Thyroid gland (tissue), 4 donors: Measurements from ENCODE around the gene NUDT4. TPM values are rescaled to one million over a fixed set of nuclear protein-coding genes. Genes with fewer than 3 reads are reported as not detected.

ENCODE experiments used
- DNase-seq, 2 donors: peaks; one replicate each; pipeline ENCODE4 v3.0.0-alpha.2; 2019
- H3K27ac ChIP-seq, 3 donors: fragments of 200-600 bp; sonication (generic); 1 replicate in 2 of 3; 2 replicates in 1 of 3; pipeline ENCODE4 v1.5.1; 2016 to 2019; ENCODE audit warnings: mild to moderate bottlenecking in 1 of 3, moderate library complexity in 1 of 3
- H3K27me3 ChIP-seq: fragments of 200-600 bp; sonication (generic); one replicate; pipeline ENCODE4 v1.5.1; 2019
- H3K36me3 ChIP-seq, 2 donors: fragments of 200-600 bp; sonication (generic); one replicate each; pipeline ENCODE4 v1.5.1; 2016 to 2019
- H3K4me1 ChIP-seq, 2 donors: fragments of 200-600 bp; sonication (generic); one replicate each; pipeline ENCODE4 v1.5.1; 2017 to 2019
- H3K4me3 ChIP-seq, 3 donors: fragments of 200-600 bp; sonication (generic); replicated peaks in 1 of 3; 1 replicate in 2 of 3; 2 replicates in 1 of 3; pipeline ENCODE4 v1.5.1; 2016; ENCODE audit warnings: mild to moderate bottlenecking in 1 of 3
- H3K9me3 ChIP-seq: fragments of 200-600 bp; sonication (generic); one replicate; pipeline ENCODE4 v1.5.1; 2017
- POLR2A ChIP-seq, 2 donors: fragments of 450-650 bp; IDR thresholded peaks; one replicate each; pipeline ENCODE4 v1.6.1; 2017; ENCODE audit warnings: antibody characterized with exemption in 2 of 2, mild to moderate bottlenecking in 2 of 2, moderate library complexity in 1 of 2
- WGBS, 2 donors: methylation state at CpG; one replicate each; pipeline ENCODE4 v1.1.5; 2017; 5-methylcytosine and 5-hydroxymethylcytosine counted together
- intact Hi-C: fragments of 100-400 bp; cut with DNase I; formaldehyde crosslinking; loops from one replicate; pipeline ENCODE4 v1.15.1; 2023
- total RNA-seq, 4 donors: library from RNA; depleted of rRNA; stranded (reverse); fragments of >200 nt; gene quantifications; one replicate each; pipeline ENCODE4 v1.2.3, GENCODE V29; 2016
- TF ChIP-seq, protein P1 (sequence below), 6 experiments: fragments of 200-600 bp in 3 of 6; fragments of 450-650 bp in 3 of 6; sonication (generic) in 3 of 6; IDR thresholded peaks; one replicate each; pipeline ENCODE4 v1.5.1; 2016 to 2019; ENCODE audit warnings: antibody characterized with exemption in 6 of 6, mild to moderate bottlenecking in 2 of 6, inconsistent platforms in 1 of 6, moderate library complexity in 1 of 6

The NUDT4 gene
- total RNA-seq, 4 donors from 2014 or later = 102 to 125 (median 110) TPM

GRCh38 chr12:93348575-93349435, 28.9 kb upstream of the NUDT4 start:
- H3K27me3 ChIP-seq = no peaks in the 10 kb centered on the region
- no peak overlapping the region for H3K27ac ChIP-seq
- WGBS, 2 donors = 92% methylated on average over 10 of the region's 10 CpGs

GRCh38 chr12:93351726-93352125, 26.0 kb upstream of the NUDT4 start:
- no peaks in the 10 kb centered on the region for H3K9me3 ChIP-seq
- TF ChIP-seq POLR2A (IDR thresholded peaks at IDR 0.05) = no peak
- TF ChIP-seq, protein P1, sequence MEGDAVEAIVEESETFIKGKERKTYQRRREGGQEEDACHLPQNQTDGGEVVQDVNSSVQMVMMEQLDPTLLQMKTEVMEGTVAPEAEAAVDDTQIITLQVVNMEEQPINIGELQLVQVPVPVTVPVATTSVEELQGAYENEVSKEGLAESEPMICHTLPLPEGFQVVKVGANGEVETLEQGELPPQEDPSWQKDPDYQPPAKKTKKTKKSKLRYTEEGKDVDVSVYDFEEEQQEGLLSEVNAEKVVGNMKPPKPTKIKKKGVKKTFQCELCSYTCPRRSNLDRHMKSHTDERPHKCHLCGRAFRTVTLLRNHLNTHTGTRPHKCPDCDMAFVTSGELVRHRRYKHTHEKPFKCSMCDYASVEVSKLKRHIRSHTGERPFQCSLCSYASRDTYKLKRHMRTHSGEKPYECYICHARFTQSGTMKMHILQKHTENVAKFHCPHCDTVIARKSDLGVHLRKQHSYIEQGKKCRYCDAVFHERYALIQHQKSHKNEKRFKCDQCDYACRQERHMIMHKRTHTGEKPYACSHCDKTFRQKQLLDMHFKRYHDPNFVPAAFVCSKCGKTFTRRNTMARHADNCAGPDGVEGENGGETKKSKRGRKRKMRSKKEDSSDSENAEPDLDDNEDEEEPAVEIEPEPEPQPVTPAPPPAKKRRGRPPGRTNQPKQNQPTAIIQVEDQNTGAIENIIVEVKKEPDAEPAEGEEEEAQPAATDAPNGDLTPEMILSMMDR (IDR thresholded peaks at IDR 0.05) = no peak
- intact Hi-C loops = no loop called here
- H3K4me3 ChIP-seq = no peak overlapping the region
- H3K4me1 ChIP-seq = no peaks in the 10 kb centered on the region
- DNase-seq = no peak
- 97 to 100% methylated on average over 1 of the region's 1 CpG for WGBS, 2 donors
- H3K36me3 ChIP-seq = no peaks in the 10 kb centered on the region
- no peaks in the 10 kb centered on the region for H3K27me3 ChIP-seq
- H3K27ac ChIP-seq = no peak overlapping the region

More at GRCh38 chr12:93348575-93349435, 28.9 kb upstream of the NUDT4 start:
- H3K4me3 ChIP-seq = no peak overlapping the region
- H3K9me3 ChIP-seq = no peaks in the 10 kb centered on the region
- intact Hi-C loops = no loop called here
- no peaks in the 10 kb centered on the region for H3K4me1 ChIP-seq
- TF ChIP-seq, protein P1 (IDR thresholded peaks at IDR 0.05) = no peak
- TF ChIP-seq POLR2A (IDR thresholded peaks at IDR 0.05) = no peak
- no peaks in the 10 kb centered on the region for H3K36me3 ChIP-seq
- no peak for DNase-seq

- 80 to 89% methylated on average over 8 of the region's 8 CpGs for WGBS, 2 donors
- no peak for DNase-seq
- TF ChIP-seq, protein P1 (IDR thresholded peaks at IDR 0.05) = no peak
- TF ChIP-seq POLR2A (IDR thresholded peaks at IDR 0.05) = no peak
- no peaks in the 10 kb centered on the region for H3K36me3 ChIP-seq
- H3K9me3 ChIP-seq = no peaks in the 10 kb centered on the region
- intact Hi-C loops = no loop called here
- H3K4me1 ChIP-seq = no peaks in the 10 kb centered on the region
- no peak overlapping the region for H3K27ac ChIP-seq
- no peaks in the 10 kb centered on the region for H3K27me3 ChIP-seq
- H3K4me3 ChIP-seq = no peak overlapping the region
These were observed 25.4 kb upstream of the NUDT4 start for GRCh38 chr12:93352321-93352720.

DNA sequence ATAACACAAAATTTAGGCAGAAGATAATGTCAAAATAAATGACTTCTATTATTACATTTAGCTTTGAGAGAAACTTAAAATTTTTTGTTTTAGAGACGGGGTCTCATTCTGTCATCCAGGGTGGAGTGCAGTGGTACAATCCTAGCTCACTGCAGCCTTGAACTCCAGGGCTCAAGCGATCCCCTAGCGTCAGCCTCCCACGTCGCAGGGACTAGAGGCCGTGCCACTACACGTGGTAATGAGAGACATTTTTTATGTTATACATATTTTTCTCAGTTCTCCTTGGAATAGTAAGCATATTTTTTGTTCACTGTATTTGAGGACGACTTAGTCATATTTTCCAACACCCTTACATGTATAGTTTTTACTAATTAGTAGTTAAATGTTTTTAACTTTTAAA, 21.5 kb upstream of the NUDT4 start:
- intact Hi-C loops = no loop called here
- no peak overlapping the region for H3K27ac ChIP-seq
- H3K36me3 ChIP-seq = no peaks in the 10 kb centered on the region
- H3K9me3 ChIP-seq = no peaks in the 10 kb centered on the region
- TF ChIP-seq, protein P1 (IDR thresholded peaks at IDR 0.05) = no peak
- no peak for TF ChIP-seq POLR2A (IDR thresholded peaks at IDR 0.05)
- no peak overlapping the region for H3K4me3 ChIP-seq
- peaks cover 14 to 24% of the 10 kb centered on the region in 2 donors for H3K4me1 ChIP-seq
- no peak for DNase-seq
- no peaks in the 10 kb centered on the region for H3K27me3 ChIP-seq
- WGBS, 2 donors = 89 to 95% methylated on average over 8 of the region's 8 CpGs

- Histone ChIP-seq H3K36me3 (no peaks in the 10 kb centered on the region), H3K4me1 (peaks cover 30 to 36% of the 10 kb centered on the region in 2 donors), H3K9me3 (no peaks in the 10 kb centered on the region), H3K27me3 (no peaks in the 10 kb centered on the region), H3K27ac (peak overlapping the region in 1 of 3 donors; percentile 52), H3K4me3 (no peak overlapping the region)
- WGBS, 2 donors = 97 to 99% methylated on average over 2 of the region's 2 CpGs
- no peak for TF ChIP-seq POLR2A (IDR thresholded peaks at IDR 0.05)
- TF ChIP-seq, protein P1 (IDR thresholded peaks at IDR 0.05) = no peak
- DNase-seq = no peak
- intact Hi-C loops = no loop called here
These were observed 19.7 kb upstream of the NUDT4 start for GRCh38 chr12:93358058-93358457.
